ENCODE results near the gene ZDHHC14.

ZDHHC14 gene

GRCh38 chr6:157653521-157653920 lies 272.5 kb downstream of the ZDHHC14 start:
- no peak for DNase-seq

- no peak for DNase-seq
Observed at GRCh38 chr6:157655139-157655538, 274.1 kb downstream of the ZDHHC14 start.

GRCh38 chr6:157656437-157656997 lies 275.5 kb downstream of the ZDHHC14 start:
- DNase-seq: no peak

GRCh38 chr6:157657754-157658153 lies 276.8 kb downstream of the ZDHHC14 start:
- no peak for DNase-seq

- DNase-seq: no peak
Observed at GRCh38 chr6:157658301-157658700, 277.3 kb downstream of the ZDHHC14 start.

- no peak for DNase-seq
Observed at GRCh38 chr6:157659536-157660271, 278.7 kb downstream of the ZDHHC14 start.

GRCh38 chr6:157660414-157660813 lies 279.4 kb downstream of the ZDHHC14 start:
- DNase-seq: no peak

- no peak for DNase-seq
Observed at GRCh38 chr6:157661652-157662051, 280.7 kb downstream of the ZDHHC14 start.

- no peak for DNase-seq
Observed at GRCh38 chr6:157663261-157663660, 282.3 kb downstream of the ZDHHC14 start.

GRCh38 chr6:157665180-157665579 lies 284.2 kb downstream of the ZDHHC14 start:
- no peak for DNase-seq

- no peak for DNase-seq
Observed at GRCh38 chr6:157666729-157667128, 285.7 kb downstream of the ZDHHC14 start.

GRCh38 chr6:157667211-157668008 lies 286.4 kb downstream of the ZDHHC14 start:
- peak; percentile 62 for DNase-seq

- DNase-seq: no peak
Observed at GRCh38 chr6:157668009-157668401, 287.0 kb downstream of the ZDHHC14 start.

GRCh38 chr6:157668713-157669112 lies 287.7 kb downstream of the ZDHHC14 start:
- DNase-seq: no peak

- DNase-seq: no peak
Observed at GRCh38 chr6:157669323-157669722, 288.3 kb downstream of the ZDHHC14 start.

GRCh38 chr6:157669747-157670216 lies 288.8 kb downstream of the ZDHHC14 start:
- no peak for DNase-seq

GRCh38 chr6:157670466-157671186 lies 289.6 kb downstream of the ZDHHC14 start:
- no peak for DNase-seq

GRCh38 chr6:157672726-157673412 lies 291.9 kb downstream of the ZDHHC14 start:
- DNase-seq: no peak

- DNase-seq: no peak
Observed at GRCh38 chr6:157673596-157673995, 292.6 kb downstream of the ZDHHC14 start.

GRCh38 chr6:157674061-157674460 lies 293.1 kb downstream of the ZDHHC14 start:
- no peak for DNase-seq

- DNase-seq: no peak
Observed at GRCh38 chr6:157675831-157676230, 294.8 kb downstream of the ZDHHC14 start.

- no peak for DNase-seq
Observed at GRCh38 chr6:157676241-157676640, 295.3 kb downstream of the ZDHHC14 start.

- DNase-seq: no peak
Observed at GRCh38 chr6:157677235-157677634, 296.2 kb downstream of the ZDHHC14 start.
